PFSK-1 (cell line): ENCODE data around the gene CEACAM7.

Source experiments
- FOXP2 ChIP-seq: optimal IDR thresholded peaks from 2 replicates; pipeline ENCODE3; 2011; ENCODE audit warnings: borderline replicate concordance, control low read depth, inconsistent platforms; ENCODE audit not compliant: insufficient read depth; ENCODE audit errors: extremely low read length, extremely low read depth
- POLR2AphosphoS5 ChIP-seq: IDR thresholded peaks from 2 replicates; pipeline ENCODE4 v1.6.1; 2012; ENCODE audit warnings: low read depth, mild to moderate bottlenecking, control low read depth, low read length, moderate library complexity
- REST ChIP-seq, 2 experiments: IDR thresholded peaks; 2 replicates each; pipeline versions ENCODE4 v1.6.1 to v1.8.0; 2011 to 2012; ENCODE audit warnings: low read depth in 2 of 2, low read length in 2 of 2, control low read depth in 1 of 2, inconsistent platforms in 1 of 2, mild to moderate bottlenecking in 1 of 2, moderate library complexity in 1 of 2; ENCODE audit not compliant: insufficient read depth in 1 of 2
- SIN3A ChIP-seq: IDR thresholded peaks from 2 replicates; pipeline ENCODE4 v1.6.1; 2012; ENCODE audit warnings: mild to moderate bottlenecking, low read length, moderate library complexity, borderline replicate concordance; ENCODE audit not compliant: insufficient read depth
- TAF1 ChIP-seq: IDR thresholded peaks from 2 replicates; pipeline ENCODE4 v1.6.1; 2012; ENCODE audit warnings: low read length, control low read depth, borderline replicate concordance; ENCODE audit not compliant: insufficient read depth

DNA sequence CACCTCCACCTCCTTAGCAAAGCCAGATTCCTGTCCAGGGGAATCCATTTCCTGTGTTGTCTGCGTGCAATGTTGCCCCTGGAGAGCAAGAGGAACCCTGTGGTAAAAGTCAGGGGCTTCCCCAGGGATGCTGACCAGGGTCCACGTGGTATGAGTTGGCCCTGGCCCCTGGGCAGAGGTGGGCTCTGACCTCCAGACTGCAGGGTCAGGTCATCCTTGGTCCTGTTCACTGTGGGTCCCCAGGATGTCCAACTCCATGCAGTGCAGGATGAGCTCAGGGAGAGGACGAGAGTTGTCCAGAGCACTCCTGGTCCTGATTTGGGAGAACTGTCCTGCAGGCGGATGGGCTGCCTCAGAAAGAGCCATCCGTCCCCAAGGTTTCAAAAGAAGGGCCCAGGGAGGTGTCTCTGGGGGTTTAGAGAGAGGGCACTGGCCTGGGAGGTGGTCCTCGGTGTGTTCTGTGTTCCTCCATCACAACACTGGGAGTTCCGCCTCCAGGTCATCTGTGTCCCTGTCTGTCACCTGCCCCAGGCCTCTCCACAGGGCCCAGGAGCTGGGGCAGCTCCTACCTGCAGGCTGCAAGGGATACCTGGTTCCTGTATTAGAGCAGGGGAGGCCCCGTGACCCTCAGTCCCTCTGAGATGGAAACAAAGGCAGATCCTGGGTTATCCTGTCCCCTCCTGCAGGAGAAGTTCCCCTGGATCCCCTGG lies 59.9 kb downstream of the CEACAM7 start:
- TF ChIP-seq SIN3A, result no peak
- no peak for TF ChIP-seq POLR2AphosphoS5
- TF ChIP-seq REST (IDR thresholded peaks at IDR 0.05; ENCODE audit: insufficient read depth in 1 of 2, low read depth in 2 of 2, low read length in 2 of 2), result no peak
- TF ChIP-seq TAF1, result no peak
- TF ChIP-seq FOXP2, result no peak
